Measurements from ENCODE around the gene TCF25.

DNA sequence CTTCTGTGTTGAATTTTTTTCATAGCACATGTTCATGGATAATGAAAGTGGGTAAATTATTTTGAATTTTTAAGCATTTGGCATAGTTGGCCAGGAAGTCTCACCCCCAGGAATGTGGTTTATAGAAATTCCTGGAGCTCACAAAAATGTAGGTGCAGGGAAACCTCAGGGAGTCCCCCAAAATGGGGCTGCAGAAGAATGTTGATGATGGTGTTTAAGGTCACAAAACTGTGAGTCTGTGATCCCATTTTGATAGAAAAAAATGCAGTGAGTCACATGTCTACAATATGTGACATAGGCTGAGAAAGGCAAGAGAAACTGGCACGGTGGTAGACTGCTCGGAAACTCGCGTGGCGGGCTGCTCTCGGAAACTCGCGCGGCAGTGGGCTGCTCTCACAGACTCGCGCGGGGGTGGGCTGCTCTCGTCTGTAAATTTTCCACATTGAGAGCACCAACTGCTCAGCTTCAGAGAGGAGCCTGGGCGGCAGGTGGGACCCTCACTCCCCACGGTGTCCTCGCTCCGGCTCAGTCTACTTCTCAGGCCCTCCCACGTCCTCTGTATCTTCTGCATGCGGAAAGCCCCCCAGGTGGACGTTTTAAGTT, 26.6 kb downstream of the TCF25 start:
- TF ChIP-seq, protein P1, sequence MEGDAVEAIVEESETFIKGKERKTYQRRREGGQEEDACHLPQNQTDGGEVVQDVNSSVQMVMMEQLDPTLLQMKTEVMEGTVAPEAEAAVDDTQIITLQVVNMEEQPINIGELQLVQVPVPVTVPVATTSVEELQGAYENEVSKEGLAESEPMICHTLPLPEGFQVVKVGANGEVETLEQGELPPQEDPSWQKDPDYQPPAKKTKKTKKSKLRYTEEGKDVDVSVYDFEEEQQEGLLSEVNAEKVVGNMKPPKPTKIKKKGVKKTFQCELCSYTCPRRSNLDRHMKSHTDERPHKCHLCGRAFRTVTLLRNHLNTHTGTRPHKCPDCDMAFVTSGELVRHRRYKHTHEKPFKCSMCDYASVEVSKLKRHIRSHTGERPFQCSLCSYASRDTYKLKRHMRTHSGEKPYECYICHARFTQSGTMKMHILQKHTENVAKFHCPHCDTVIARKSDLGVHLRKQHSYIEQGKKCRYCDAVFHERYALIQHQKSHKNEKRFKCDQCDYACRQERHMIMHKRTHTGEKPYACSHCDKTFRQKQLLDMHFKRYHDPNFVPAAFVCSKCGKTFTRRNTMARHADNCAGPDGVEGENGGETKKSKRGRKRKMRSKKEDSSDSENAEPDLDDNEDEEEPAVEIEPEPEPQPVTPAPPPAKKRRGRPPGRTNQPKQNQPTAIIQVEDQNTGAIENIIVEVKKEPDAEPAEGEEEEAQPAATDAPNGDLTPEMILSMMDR (IDR thresholded peaks at IDR 0.05 in 8 of 11, conservative IDR thresholded peaks at IDR 0.05 in 3 of 11), result no peak
- TF ChIP-seq POLR2AphosphoS5 (IDR thresholded peaks at IDR 0.05), result no peak

Data from spleen (tissue), 7 donors.